ENCODE data around the gene SMIM36.

SMIM36 gene

DNA sequence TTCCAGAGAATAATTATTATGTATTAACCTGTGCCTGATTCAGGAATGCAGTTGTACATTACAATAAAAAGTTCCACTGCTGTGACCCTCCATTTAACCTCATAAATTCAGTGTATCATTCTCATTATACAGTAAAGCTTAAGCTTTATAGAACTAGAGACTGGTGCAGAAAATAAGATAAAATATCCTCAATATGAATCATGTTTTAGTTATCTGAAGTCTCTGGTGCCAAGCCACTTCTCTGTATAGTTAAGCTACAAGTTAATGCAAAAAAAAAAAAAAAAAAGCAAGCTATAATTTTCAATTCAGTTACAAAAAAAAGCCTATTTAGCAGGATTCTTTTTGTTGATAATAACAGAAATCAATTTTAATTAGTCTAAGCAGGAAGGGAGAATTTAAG lies 22.4 kb upstream of the SMIM36 start:
- Histone ChIP-seq H3K36me3 (replicated peaks; ENCODE audit: insufficient read depth, low read length) (no peaks in the 10 kb centered on the region), H3K4me3 (ENCODE audit: low read length) (no peak overlapping the region), H4K20me1 (ENCODE audit: insufficient read depth, low read length) (no peaks in the 10 kb centered on the region), H3K79me2 (ENCODE audit: low read length) (no peaks in the 10 kb centered on the region), H3K27ac (ENCODE audit: low read length) (no peak overlapping the region), H3K9me3 (replicated peaks; ENCODE audit: insufficient read depth, low read length) (no peaks in the 10 kb centered on the region), H3K9ac (ENCODE audit: low read length) (no peak overlapping the region), H3K4me1 (ENCODE audit: low read length) (no peaks in the 10 kb centered on the region), H3K27me3 (replicated peaks; ENCODE audit: insufficient read depth, low read length) (no peaks in the 10 kb centered on the region), H3F3A (ENCODE audit: insufficient read depth, low read length) (no peaks in the 10 kb centered on the region), H2AFZ (ENCODE audit: low read length) (no peak overlapping the region), H3K4me2 (ENCODE audit: low read depth, low read length) (no peak overlapping the region), H3K9me2 (replicated peaks; ENCODE audit: insufficient read depth, low read length) (no peaks in the 10 kb centered on the region)
- no peak for TF ChIP-seq EZH2 (optimal IDR thresholded peaks at IDR 0.05; ENCODE audit: low read depth, low read length)
- no peak for TF ChIP-seq EZH2phosphoT487 (IDR thresholded peaks at IDR 0.05; ENCODE audit: low read length)
- TF ChIP-seq, protein P1, sequence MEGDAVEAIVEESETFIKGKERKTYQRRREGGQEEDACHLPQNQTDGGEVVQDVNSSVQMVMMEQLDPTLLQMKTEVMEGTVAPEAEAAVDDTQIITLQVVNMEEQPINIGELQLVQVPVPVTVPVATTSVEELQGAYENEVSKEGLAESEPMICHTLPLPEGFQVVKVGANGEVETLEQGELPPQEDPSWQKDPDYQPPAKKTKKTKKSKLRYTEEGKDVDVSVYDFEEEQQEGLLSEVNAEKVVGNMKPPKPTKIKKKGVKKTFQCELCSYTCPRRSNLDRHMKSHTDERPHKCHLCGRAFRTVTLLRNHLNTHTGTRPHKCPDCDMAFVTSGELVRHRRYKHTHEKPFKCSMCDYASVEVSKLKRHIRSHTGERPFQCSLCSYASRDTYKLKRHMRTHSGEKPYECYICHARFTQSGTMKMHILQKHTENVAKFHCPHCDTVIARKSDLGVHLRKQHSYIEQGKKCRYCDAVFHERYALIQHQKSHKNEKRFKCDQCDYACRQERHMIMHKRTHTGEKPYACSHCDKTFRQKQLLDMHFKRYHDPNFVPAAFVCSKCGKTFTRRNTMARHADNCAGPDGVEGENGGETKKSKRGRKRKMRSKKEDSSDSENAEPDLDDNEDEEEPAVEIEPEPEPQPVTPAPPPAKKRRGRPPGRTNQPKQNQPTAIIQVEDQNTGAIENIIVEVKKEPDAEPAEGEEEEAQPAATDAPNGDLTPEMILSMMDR (IDR thresholded peaks at IDR 0.05; ENCODE audit: low read length), result no peak
- DNase-seq, result no peak

DNA sequence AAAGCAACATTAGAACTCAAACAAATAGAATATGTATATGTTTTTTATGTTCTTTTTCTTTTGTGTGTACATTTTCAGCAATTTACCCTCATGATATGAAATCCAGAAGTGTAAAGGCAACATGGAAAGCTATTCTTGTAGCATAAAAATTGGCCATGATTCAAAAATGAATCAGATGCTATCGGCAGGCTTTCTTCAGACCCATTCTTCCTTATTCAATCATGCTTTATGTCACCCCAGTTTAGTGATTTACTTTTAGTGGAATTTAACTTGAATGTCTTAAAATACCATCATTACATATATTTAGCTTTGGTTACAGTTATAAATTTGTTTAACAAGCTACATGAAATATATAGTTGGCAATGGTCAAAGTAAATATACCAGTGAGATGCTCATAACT lies 21.4 kb upstream of the SMIM36 start:
- Histone ChIP-seq H2AFZ (ENCODE audit: low read length) (no peak overlapping the region), H3K27me3 (replicated peaks; ENCODE audit: insufficient read depth, low read length) (no peaks in the 10 kb centered on the region), H4K20me1 (ENCODE audit: insufficient read depth, low read length) (no peaks in the 10 kb centered on the region), H3K9ac (ENCODE audit: low read length) (no peak overlapping the region), H3K4me1 (ENCODE audit: low read length) (no peaks in the 10 kb centered on the region), H3K36me3 (replicated peaks; ENCODE audit: insufficient read depth, low read length) (no peaks in the 10 kb centered on the region), H3F3A (ENCODE audit: insufficient read depth, low read length) (no peaks in the 10 kb centered on the region), H3K4me2 (ENCODE audit: low read depth, low read length) (no peak overlapping the region), H3K79me2 (ENCODE audit: low read length) (no peaks in the 10 kb centered on the region), H3K9me3 (replicated peaks; ENCODE audit: insufficient read depth, low read length) (no peaks in the 10 kb centered on the region), H3K4me3 (ENCODE audit: low read length) (no peak overlapping the region), H3K27ac (ENCODE audit: low read length) (no peak overlapping the region), H3K9me2 (replicated peaks; ENCODE audit: insufficient read depth, low read length) (no peaks in the 10 kb centered on the region)
- DNase-seq, result no peak
- TF ChIP-seq EZH2 (optimal IDR thresholded peaks at IDR 0.05; ENCODE audit: low read depth, low read length) (no peak), EZH2phosphoT487 (IDR thresholded peaks at IDR 0.05; ENCODE audit: low read length) (no peak)
- TF ChIP-seq, protein P1 (IDR thresholded peaks at IDR 0.05; ENCODE audit: low read length), result no peak

DNA sequence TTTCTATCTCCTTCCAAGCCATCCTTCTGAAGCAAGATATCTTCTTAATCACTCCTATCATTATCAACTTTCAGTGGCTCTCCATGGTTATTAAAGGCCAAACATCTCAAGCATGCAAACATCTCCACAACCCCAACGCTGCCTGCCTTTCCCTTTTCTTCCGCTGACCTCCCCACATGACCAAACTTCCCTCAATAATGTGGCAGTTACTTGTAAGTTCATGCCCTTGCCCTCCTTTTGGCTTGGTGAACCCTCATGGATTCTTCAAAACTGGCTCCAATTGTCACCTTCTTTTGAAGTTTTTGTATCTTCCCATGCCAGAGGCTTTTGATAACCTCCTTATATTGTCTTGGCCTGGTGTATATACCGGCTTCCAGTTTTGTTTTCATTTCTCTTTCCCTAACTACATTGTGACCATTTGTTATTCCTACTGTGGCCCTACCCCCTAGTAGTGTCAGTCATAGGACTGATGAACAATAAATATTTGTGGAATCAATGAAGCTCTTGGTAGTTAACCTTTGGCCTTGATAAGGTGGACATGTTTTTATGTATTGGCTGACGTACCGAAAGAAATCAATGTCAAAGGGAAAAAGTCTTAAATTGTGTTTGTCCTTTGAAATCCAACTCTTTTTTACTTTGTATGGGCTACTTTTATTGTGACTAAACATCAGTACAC lies 19.9 kb upstream of the SMIM36 start:
- Histone ChIP-seq H3F3A (ENCODE audit: insufficient read depth, low read length) (no peaks in the 10 kb centered on the region), H3K4me2 (ENCODE audit: low read depth, low read length) (no peak overlapping the region), H3K4me1 (ENCODE audit: low read length) (no peaks in the 10 kb centered on the region), H3K27ac (ENCODE audit: low read length) (no peak overlapping the region), H3K36me3 (replicated peaks; ENCODE audit: insufficient read depth, low read length) (no peaks in the 10 kb centered on the region), H2AFZ (ENCODE audit: low read length) (no peak overlapping the region), H3K79me2 (ENCODE audit: low read length) (no peaks in the 10 kb centered on the region), H4K20me1 (ENCODE audit: insufficient read depth, low read length) (no peaks in the 10 kb centered on the region), H3K4me3 (ENCODE audit: low read length) (no peak overlapping the region), H3K9me3 (replicated peaks; ENCODE audit: insufficient read depth, low read length) (no peaks in the 10 kb centered on the region), H3K9ac (ENCODE audit: low read length) (no peak overlapping the region), H3K9me2 (replicated peaks; ENCODE audit: insufficient read depth, low read length) (no peaks in the 10 kb centered on the region), H3K27me3 (replicated peaks; ENCODE audit: insufficient read depth, low read length) (no peaks in the 10 kb centered on the region)
- TF ChIP-seq EZH2 (optimal IDR thresholded peaks at IDR 0.05; ENCODE audit: low read depth, low read length) (no peak), EZH2phosphoT487 (IDR thresholded peaks at IDR 0.05; ENCODE audit: low read length) (no peak)
- TF ChIP-seq, protein P1 (IDR thresholded peaks at IDR 0.05; ENCODE audit: low read length), result no peak
- DNase-seq, result no peak
